ENCODE data around the gene SLC6A6.

The SLC6A6 gene

GRCh38 chr3:14471016-14471415 lies 68.6 kb downstream of the SLC6A6 start:
- DNase-seq: no peak

DNA sequence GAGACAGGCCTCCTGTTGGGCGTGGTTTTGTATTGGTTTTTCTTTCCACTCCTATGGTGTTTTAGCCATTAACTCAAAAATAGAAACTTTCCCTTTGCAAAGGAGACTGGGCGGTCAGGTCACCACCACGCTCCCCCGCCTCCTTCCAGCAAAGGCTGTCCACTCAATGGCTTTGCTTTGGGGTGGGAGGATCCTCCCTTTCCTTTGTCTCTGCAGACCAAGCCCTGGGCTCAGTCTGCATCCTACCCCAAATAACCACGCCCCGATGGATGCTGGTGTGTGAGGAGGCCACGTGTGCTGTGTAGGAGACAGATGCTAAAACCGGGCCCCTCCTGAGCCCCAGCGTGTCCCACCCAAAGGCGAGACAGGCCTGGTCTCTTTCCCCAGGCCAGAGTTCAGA lies 69.3 kb downstream of the SLC6A6 start:
- DNase-seq: no peak

DNA sequence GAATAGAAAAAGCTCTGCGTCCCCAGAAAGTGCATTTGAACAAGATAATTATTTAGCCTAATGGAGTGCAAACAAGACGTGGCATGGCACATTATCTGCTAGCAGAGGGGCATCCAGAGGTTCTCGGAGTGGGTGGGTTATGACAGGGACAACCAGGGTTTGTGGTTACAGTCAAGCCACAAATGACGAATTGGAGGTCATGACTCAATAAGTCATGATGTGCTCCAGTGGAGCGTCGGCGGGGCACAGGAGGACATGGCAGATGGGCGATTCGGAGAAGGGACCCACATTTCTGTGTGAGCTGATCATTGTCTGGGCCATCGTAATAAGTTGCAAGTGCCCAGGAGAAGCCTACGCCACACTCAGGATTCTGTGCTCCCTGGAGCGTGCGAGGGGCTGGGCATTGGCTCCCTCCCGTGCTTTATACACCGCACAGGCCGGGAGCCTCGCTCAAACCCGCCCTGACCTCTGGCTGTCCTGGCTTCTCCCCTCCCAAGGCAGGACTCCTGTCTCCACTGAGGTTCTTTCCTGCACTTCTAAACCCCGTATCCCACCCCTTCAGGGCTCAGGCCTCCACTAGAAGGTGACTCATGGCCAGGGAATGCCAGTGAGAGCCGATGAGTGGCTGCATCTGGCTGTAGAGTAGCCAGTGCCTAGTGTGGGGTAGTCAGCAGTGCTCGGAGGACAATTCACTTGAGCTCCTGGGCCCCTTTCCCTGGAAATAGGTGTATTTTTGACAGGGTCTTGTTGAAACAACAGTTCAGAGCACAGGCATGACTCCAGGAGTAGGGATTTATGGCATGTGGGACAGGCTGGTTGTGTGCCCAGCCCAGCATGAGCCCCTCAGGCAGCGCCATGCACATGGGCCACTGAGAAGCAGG lies 70.3 kb downstream of the SLC6A6 start:
- no peak for DNase-seq

DNA sequence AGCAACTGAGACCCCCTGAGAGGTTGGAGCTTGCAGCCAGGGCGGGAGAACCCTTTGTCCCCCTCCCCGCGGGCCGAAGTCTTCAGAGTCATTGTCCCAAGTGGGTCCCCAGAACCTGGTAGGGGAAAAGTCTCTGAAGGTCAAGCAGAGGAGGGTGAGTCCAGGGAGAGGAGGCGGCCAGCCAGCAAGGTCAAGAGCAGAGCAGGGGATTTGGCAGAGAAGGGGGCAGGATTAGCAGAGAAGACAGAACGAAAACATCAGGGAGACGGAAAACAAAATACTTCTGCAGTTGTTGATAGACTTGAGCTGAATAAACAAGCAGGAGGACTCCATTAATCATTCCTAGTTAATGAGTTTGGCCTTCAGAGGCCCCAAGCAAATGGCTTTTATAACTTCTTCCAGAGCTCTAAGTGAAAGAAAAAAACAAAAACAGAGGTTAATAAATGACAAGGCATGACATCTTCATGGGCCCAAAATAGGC lies 71.0 kb downstream of the SLC6A6 start:
- DNase-seq: no peak

- no peak for DNase-seq
Observed at GRCh38 chr3:14474363-14475081, 72.1 kb downstream of the SLC6A6 start.

DNA sequence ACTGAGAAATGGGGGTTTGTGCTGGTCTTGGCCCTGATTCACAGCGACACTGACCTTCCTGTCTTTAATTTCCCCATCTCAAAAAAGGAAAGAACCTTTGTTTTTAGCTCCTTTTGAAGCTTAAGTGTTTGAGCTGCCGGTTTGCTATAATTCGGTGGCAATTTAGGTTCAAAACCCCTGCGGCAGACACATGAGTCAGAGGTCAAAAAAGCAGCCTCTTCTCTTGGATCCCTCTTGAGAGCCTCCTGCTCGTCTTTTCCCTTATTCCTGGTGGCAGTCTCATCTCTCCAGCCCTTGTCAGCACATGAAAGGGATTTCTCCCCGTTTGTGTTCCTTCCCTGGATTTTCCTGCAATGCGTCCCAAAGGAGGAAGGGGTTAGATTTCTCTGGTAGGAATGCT lies 73.2 kb downstream of the SLC6A6 start:
- DNase-seq: no peak

- no peak for DNase-seq
Observed at GRCh38 chr3:14476583-14477265, 74.3 kb downstream of the SLC6A6 start.

DNA sequence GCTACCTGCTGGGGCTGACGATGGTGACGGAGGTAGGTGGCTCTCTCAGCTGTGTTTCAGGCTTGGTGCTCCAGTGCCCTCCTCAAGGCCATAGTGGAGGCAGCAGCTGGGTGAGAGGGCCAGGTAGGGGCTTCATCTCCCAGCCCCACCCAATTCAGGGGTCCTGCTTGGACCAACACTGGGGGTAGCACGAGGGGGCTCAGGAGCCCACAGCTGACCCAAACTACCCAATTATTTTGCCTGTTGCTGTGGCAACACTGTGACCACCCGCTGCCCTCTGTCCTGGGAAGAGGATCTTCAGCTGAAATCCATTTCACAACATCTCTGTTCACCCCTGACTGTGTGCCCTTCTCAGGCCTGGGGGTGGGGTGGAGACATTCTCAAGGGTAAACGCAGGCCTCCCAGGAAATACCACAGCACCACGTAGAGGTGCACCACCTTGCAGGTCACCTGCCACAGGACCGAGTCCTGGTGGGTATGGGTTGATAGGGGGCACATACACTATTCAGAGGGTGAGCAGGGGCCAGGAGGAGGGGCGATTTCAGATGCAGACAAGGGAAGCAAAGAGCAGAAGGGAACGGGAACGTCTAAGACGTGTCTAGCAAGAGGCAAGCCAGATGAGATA lies 75.0 kb downstream of the SLC6A6 start:
- DNase-seq: no peak

GRCh38 chr3:14478956-14479550 lies 76.6 kb downstream of the SLC6A6 start:
- no peak for DNase-seq

GRCh38 chr3:14479591-14479990 lies 77.2 kb downstream of the SLC6A6 start:
- DNase-seq: no peak

DNA sequence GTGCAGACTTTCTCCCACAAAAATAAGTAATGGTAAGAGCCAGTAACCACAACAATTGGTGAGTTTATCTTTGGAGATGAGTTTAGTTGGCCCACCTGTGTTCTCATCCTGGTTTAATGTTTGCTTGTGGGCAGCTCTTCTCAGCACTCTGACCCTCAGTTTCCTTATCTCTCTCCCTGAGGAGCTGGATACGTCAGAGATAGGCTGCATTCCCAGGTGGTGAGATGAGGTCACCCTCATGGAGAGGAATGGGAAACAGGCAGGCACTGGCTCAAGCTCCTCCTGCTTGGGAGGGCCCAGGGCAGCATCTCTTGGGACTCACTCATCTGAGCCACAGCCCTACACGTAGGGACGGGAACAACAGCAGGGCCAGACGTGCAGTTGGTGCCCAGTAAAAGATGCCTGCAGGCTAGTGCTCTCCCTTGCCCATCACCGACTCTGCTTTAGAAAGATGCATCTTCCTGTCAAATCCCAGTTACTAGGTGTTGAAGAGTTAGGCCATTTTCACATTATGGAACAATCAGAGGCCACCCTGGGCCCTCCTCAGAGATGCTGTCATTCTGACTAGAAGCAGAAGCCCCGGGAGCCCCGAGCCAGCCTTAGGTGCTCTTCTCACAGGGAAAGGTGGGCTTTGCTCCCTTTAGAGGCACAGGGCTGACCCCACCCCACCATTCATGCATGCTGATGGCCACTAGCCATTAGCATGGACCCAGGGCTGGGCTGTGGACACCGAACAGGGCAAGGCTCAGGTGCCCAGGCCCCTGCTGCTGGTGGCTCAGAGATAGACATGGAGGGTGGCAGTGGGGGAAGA lies 78.0 kb downstream of the SLC6A6 start:
- DNase-seq: no peak

DNA sequence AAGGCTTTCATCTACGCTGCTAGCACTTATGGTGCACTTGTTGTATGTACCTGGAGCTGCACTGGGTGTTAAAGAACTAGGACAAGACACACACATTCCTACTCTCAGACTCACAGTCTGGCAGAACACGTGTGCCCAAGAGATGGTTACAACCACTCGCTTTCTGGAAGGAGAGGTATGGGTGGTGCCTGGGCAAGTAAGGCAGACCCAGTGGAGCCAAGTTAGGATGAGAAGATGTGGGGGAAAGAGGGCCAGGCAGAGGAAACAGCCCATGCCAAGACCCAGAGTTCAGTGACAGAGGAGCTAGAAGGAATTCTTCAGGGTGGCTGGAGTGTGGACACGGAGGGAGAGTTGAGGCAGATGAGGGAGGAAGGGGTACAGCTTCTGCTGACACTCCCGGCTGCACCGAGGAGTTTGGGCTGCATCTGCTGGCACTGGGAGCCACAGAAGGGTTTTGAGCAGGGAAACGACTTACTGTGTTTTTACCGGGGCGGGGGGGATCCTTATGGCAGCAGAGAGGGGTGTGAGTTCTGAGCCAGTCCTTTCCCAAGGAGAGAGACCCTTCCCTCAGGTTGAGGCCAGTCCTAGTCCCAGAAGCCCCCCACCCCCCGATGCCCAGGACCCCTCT lies 78.7 kb downstream of the SLC6A6 start:
- no peak for DNase-seq

- DNase-seq: no peak
Observed at GRCh38 chr3:14481646-14482036, 79.2 kb downstream of the SLC6A6 start.

DNA sequence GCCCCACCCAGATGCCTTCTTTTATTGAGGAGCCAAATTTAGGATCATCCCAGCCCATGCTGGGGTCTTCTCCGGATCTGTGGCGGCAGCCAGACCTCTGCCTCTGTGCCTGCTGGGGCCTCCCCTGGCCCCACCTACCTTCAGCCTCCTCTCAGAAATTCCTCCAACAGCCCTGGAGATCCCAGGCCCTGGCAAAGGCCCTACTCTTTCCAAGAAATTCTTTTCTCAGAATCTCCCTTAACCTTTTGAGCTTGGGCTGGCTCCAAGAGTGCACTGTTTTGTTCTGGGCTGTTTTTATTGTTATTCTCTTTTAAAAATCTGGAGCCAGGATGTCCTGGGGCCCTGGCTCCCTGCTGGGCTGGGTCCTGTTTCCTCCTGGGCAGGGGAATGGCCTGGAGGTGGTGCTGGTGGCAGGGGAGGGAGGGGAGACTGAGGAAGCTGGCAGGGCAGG lies 79.9 kb downstream of the SLC6A6 start:
- DNase-seq: no peak

GRCh38 chr3:14483286-14483685 lies 80.9 kb downstream of the SLC6A6 start:
- DNase-seq: no peak

- no peak for DNase-seq
Observed at GRCh38 chr3:14484741-14485140, 82.3 kb downstream of the SLC6A6 start.

DNA sequence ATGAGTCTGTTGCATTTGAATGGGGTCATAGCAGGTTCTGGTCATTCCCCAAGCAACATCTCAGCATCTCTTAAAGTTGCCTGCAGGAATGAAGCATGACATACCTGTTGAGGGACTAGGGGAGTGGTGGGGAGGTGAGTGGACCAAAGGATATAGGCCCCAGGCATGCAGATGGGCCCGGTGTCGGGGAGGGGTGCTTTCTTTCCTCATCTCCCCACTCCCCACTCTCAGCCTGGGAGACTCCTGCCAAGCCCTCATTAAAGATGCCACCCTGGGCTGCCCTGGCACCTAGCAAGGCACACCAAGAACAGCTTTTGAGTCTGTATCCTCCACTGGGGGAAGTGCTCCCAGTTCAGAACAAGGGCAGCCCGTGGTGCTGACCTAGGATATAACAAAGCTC lies 83.6 kb downstream of the SLC6A6 start:
- no peak for DNase-seq

- no peak for DNase-seq
Observed at GRCh38 chr3:14486460-14486859, 84.1 kb downstream of the SLC6A6 start.

- no peak for DNase-seq
Observed at GRCh38 chr3:14487086-14487485, 84.7 kb downstream of the SLC6A6 start.

GRCh38 chr3:14487821-14488220 lies 85.4 kb downstream of the SLC6A6 start:
- DNase-seq: no peak

Measured in DMS79 treated with DMSO at 0.1 percent for 48 hours (cell line).